Liver (tissue), 3 donors: Measurements from ENCODE around the gene HDLBP.

Experiments used
- CTCF ChIP-seq: fragments of 150-350 bp; IDR thresholded peaks from 2 replicates; pipeline ENCODE4 v1.5.1; 2017; ENCODE audit warnings: improper control_type of control experiment, low read depth, low read length; ENCODE audit not compliant: missing input control
- FOXA1 ChIP-seq: IDR thresholded peaks from 2 replicates; pipeline ENCODE4 v1.6.1; 2016; ENCODE audit warnings: antibody characterized with exemption
- REST ChIP-seq: IDR thresholded peaks from 2 replicates; pipeline ENCODE4 v1.6.1; 2016; ENCODE audit warnings: antibody characterized with exemption, mild to moderate bottlenecking
- TAF1 ChIP-seq: conservative IDR thresholded peaks from 2 replicates; pipeline ENCODE4 v1.6.1; 2016; ENCODE audit warnings: antibody characterized with exemption, mild to moderate bottlenecking
- TF ChIP-seq, protein P1 (sequence below): IDR thresholded peaks from 2 replicates; pipeline ENCODE4 v1.6.1; 2016; ENCODE audit warnings: antibody characterized with exemption
- donor health status: healthy.
- donor health status: healthy.

DNA sequence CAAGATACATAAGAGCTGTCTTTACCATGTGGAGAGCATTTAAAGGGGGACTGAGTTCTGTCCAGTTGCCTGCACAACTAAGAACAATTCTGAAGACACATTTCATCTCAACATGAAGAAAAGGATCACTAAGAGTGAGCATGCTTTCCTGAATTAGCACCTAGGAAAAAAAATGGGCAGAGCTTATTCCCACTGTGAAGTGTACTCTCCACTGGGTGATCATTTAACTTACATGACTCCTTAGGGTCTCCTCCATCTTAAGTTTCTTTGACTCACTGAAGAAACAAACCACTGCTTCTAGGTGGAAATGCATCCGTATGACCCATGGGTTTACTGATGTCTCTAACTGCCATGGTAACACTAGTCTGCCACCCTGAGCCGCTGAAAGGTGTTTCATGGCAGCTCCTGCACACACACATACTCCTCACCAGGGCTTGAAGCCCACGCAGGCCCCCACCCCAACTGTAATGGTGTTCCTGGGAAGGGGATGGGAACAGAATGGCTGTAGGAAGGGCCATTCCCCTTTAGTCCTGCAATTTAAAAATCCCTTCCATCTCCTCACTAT lies 27.1 kb downstream of the HDLBP start:
- TF ChIP-seq CTCF (no peak), FOXA1 (no peak), REST (no peak), TAF1 (no peak)
- TF ChIP-seq, protein P1, sequence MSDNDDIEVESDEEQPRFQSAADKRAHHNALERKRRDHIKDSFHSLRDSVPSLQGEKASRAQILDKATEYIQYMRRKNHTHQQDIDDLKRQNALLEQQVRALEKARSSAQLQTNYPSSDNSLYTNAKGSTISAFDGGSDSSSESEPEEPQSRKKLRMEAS: no peak
